ENCODE data around the gene UCHL5. TPM values are rescaled to one million over a fixed set of nuclear protein-coding genes. Genes with fewer than 3 reads are reported as not detected.

UCHL5 gene
- total RNA-seq, 1 experiment from 2014 or later, result 42.1 TPM

- peaks cover 2 to 3% of the 10 kb centered on the region in 2 experiments; a peak in 1 of 5 replicates for H3K9me3 Mint-ChIP-seq
- H3K56ac ChIP-seq (ENCODE audit: insufficient read length, low read depth, low read length), result no peak overlapping the region
- no peak overlapping the region for H2AFZ ChIP-seq (ENCODE audit: low read length)
- H3T11ph ChIP-seq (ENCODE audit: low read length), result no peak overlapping the region
- H3K79me1 ChIP-seq (ENCODE audit: insufficient read depth, low read depth, low read length, poor library complexity, severe bottlenecking), result no peaks in the 10 kb centered on the region
- no peak overlapping the region for H3K27ac Mint-ChIP-seq
- H3K27ac ChIP-seq (ENCODE audit: insufficient read length, low read depth, low read length), result no peak overlapping the region
- H3K4me3 Mint-ChIP-seq, result peak overlapping the region; percentile 85 to 99
- H4K91ac ChIP-seq (ENCODE audit: insufficient read length, low read depth, low read length), result no peak overlapping the region
- H3K4me1 Mint-ChIP-seq, result peaks cover 20 to 26% of the 10 kb centered on the region in 2 experiments
- H4K5ac ChIP-seq (ENCODE audit: insufficient read length, low read depth, low read length), result no peak overlapping the region
- H3K18ac ChIP-seq (ENCODE audit: insufficient read length, low read depth, low read length), result no peak overlapping the region
- no peaks in the 10 kb centered on the region for H3K9me3 ChIP-seq (ENCODE audit: control insufficient read depth, low read depth, low read length)
- H2BK12ac ChIP-seq (ENCODE audit: insufficient read length, low read depth, low read length), result no peak overlapping the region
- peak overlapping the region; percentile 94 for H3K9ac ChIP-seq (ENCODE audit: extremely low read depth, insufficient read length, low read length)
- H3K36me3 Mint-ChIP-seq (ENCODE audit: insufficient read depth in 1 of 3, low read depth in 3 of 3), result peaks cover 0 to 12% (median 6%) of the 10 kb centered on the region in 3 experiments; a peak in 5 of 7 replicates
- no peaks in the 10 kb centered on the region; the same call in 1 of the 2 replicates for H3K4me1 ChIP-seq (ENCODE audit: insufficient read depth, low read length)
- H2AK5ac ChIP-seq (ENCODE audit: insufficient read length, low read length), result no peak overlapping the region
- H2BK120ac ChIP-seq (ENCODE audit: low read depth, low read length, poor library complexity, severe bottlenecking), result no peak overlapping the region
- H3K4me2 ChIP-seq (ENCODE audit: insufficient read depth, insufficient read length, low read length), result peak overlapping the region; percentile 95
- no peak for DNase-seq
- H3K79me2 ChIP-seq (ENCODE audit: insufficient read depth, low read length), result peaks cover 27% of the 10 kb centered on the region; the same call in 1 of the 2 replicates
- no peak overlapping the region for H3K4ac ChIP-seq (ENCODE audit: low read depth, low read length)
- no CpG with 5 or more reads among the region's 2 CpGs for WGBS (ENCODE audit: extremely low coverage, insufficient read length, low lambda C conversion rate)
- no peak overlapping the region for H2BK15ac ChIP-seq (ENCODE audit: low read depth, low read length)
- TF ChIP-seq, protein P1, sequence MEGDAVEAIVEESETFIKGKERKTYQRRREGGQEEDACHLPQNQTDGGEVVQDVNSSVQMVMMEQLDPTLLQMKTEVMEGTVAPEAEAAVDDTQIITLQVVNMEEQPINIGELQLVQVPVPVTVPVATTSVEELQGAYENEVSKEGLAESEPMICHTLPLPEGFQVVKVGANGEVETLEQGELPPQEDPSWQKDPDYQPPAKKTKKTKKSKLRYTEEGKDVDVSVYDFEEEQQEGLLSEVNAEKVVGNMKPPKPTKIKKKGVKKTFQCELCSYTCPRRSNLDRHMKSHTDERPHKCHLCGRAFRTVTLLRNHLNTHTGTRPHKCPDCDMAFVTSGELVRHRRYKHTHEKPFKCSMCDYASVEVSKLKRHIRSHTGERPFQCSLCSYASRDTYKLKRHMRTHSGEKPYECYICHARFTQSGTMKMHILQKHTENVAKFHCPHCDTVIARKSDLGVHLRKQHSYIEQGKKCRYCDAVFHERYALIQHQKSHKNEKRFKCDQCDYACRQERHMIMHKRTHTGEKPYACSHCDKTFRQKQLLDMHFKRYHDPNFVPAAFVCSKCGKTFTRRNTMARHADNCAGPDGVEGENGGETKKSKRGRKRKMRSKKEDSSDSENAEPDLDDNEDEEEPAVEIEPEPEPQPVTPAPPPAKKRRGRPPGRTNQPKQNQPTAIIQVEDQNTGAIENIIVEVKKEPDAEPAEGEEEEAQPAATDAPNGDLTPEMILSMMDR (conservative IDR thresholded peaks at IDR 0.05), result no peak
- H2BK20ac ChIP-seq (ENCODE audit: low read depth, low read length, poor library complexity, severe bottlenecking), result no peak overlapping the region
- H3K23me2 ChIP-seq (ENCODE audit: insufficient read length, low read depth, low read length, poor library complexity, severe bottlenecking), result peaks cover 12% of the 10 kb centered on the region
- H3K14ac ChIP-seq (ENCODE audit: insufficient read depth, low read length), result no peak overlapping the region
- H3K27me3 Mint-ChIP-seq (ENCODE audit: low read depth), result no peaks in the 10 kb centered on the region
- H4K8ac ChIP-seq (replicated peaks; ENCODE audit: insufficient read length, low read depth, low read length), result no peak overlapping the region
- H3K23ac ChIP-seq (ENCODE audit: insufficient read length, low read depth, low read length), result no peak overlapping the region
- H4K20me1 ChIP-seq (ENCODE audit: control insufficient read depth, insufficient read depth, insufficient read length), result no peaks in the 10 kb centered on the region
- H3K27me3 ChIP-seq (ENCODE audit: insufficient read depth, low read length), result no peaks in the 10 kb centered on the region
- no peak overlapping the region for H2BK5ac ChIP-seq (ENCODE audit: insufficient read length, low read length)
These were observed 1.8 kb upstream of the UCHL5 start for GRCh38 chr1:193060938-193061337.

Data from H9 (cell line).